Hematopoietic multipotent progenitor cell treated with erythropoietin and hydrocortisone succinate and interleukin-3 and kit ligand, for 6 days (in vitro differentiated cells): ENCODE data around the gene SPON1.
"Not testable (repeated sequence)": the region's sequence is repeated elsewhere in the genome, so short reads cannot be mapped to it uniquely, and the experiment has no call there.

Experiments
- DNase-seq: peaks from one replicate; pipeline ENCODE4 v3.0.0-alpha.2; 2015

The SPON1 gene

GRCh38 chr11:14252501-14252900, 290.0 kb downstream of the SPON1 start:
- DNase-seq, result not testable (repeated sequence)

DNA sequence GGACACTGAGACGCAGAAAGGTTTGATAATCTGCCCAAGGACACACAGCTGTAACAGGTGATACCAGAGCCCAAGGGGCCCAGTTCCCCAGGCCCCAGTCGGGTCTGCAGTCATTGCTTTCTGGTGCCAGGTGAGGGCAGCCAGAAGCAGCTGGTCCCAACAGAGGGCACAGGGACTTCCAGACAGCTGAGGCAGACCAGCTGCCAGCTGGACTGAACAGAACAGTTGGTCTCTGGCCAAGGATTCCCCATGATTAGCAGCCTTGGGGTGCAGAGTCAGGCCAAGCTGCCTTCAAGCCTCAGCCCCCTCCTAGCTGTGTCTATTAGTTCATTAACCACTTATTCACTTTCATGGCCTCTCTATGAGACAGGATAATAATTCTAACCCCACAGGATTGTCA, 290.9 kb downstream of the SPON1 start:
- no peak for DNase-seq

DNA sequence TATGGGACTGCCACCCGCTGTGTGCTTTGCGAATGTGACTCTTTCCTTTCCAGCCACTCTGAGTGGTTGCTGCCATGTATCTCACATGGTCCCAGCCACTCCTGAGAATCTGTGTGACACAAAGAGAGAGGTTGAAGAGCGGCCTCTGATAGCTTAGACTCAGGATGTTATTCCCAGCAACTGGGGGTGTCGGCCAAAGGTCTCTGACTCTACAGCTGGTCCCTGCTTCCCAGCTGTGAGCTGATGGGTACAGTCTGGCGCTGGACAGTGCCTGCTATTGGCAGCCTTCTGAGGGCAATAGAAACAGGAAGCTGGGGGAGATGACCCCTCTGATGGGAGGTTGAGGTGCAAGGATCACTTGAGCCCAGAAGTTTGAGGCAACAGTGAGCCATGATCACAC, 291.3 kb downstream of the SPON1 start:
- no peak for DNase-seq

- no peak for DNase-seq
Observed at GRCh38 chr11:14254533-14255237, 292.2 kb downstream of the SPON1 start.

- no peak for DNase-seq
Observed at GRCh38 chr11:14255238-14255534, 292.7 kb downstream of the SPON1 start.

GRCh38 chr11:14258221-14258935, 295.9 kb downstream of the SPON1 start:
- DNase-seq, result no peak

DNA sequence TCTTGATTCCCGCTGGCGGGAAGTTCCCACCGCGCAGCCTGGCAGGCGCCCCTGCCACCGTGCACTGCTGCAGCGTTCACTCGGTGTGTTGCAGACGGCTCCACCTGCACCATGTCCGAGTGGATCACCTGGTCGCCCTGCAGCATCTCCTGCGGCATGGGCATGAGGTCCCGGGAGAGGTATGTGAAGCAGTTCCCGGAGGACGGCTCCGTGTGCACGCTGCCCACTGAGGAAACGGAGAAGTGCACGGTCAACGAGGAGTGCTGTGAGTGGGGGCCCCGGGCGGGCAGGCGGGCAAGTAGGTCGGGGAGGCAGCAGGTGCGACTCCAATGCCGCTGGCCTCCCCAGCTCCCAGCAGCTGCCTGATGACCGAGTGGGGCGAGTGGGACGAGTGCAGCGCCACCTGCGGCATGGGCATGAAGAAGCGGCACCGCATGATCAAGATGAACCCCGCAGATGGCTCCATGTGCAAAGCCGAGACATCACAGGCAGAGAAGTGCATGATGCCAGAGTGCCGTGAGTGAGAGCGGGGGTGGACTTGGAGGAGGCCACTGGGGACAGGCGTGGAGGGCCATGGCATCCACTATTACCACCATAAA, 296.8 kb downstream of the SPON1 start:
- DNase-seq, result no peak

GRCh38 chr11:14259878-14260277, 297.4 kb downstream of the SPON1 start:
- DNase-seq, result no peak

DNA sequence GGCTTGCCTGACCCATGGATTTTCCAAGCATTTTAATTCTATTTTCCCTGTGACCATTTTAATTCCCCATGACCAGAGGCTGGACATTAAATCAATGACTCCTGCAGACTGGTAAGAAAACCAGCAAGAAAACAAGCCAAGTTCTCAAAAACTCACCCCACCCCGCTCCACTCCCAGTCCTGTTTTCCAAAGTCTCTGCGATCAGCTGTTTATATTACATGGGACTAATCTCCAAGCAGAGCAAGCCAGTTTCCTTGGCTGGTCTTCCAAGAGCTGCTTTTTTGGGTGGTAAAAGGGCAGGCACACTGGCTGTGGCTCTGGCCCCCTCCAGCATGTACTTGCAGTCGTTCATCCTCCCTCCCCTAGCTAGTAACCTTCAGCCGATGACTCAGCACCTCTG, 298.5 kb downstream of the SPON1 start:
- DNase-seq, result no peak

DNA sequence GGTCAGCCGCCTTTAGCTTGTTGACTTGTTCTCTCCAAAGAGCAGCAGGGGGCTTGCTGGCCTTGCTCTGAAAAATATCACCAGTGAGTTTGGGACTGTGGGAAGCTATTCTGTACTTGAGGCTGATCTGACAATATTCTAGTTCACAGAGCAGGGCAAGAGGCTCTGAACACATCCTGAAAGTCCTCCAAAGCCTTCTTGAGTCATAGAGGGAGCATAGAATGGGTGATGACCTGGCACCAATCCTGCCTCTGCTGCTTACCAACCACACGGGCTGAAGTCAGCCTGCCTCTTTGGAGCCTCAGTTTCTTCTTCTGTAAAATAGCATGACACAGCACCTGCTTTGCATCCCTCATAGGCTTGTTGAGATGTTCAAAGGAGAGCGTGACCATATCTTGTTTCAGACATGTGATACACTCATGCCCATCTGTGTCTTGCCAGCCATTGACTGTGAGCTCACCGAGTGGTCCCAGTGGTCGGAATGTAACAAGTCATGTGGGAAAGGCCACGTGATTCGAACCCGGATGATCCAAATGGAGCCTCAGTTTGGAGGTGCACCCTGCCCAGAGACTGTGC, 299.8 kb downstream of the SPON1 start:
- DNase-seq, result no peak

DNA sequence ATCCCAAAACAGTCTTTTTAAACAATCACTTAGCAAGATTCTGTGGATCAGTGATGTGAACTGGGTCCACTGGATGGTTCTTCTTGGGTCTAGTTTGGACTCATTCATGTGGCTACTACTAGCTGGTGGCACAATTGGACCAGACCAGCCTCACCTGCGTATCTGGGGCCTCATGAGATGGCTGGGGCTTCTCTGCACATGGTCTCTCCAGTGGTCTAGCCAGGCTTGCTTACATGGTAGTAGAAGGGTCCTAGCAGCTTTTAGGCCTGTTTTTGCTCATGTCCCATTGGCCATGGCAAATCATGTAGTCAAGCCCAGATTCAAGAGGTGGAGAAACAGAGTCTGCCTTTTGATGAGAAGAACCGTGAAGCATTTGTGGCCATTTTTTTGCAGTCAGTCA, 302.4 kb downstream of the SPON1 start:
- no peak for DNase-seq

GRCh38 chr11:14266622-14267021, 304.1 kb downstream of the SPON1 start:
- DNase-seq, result no peak

DNA sequence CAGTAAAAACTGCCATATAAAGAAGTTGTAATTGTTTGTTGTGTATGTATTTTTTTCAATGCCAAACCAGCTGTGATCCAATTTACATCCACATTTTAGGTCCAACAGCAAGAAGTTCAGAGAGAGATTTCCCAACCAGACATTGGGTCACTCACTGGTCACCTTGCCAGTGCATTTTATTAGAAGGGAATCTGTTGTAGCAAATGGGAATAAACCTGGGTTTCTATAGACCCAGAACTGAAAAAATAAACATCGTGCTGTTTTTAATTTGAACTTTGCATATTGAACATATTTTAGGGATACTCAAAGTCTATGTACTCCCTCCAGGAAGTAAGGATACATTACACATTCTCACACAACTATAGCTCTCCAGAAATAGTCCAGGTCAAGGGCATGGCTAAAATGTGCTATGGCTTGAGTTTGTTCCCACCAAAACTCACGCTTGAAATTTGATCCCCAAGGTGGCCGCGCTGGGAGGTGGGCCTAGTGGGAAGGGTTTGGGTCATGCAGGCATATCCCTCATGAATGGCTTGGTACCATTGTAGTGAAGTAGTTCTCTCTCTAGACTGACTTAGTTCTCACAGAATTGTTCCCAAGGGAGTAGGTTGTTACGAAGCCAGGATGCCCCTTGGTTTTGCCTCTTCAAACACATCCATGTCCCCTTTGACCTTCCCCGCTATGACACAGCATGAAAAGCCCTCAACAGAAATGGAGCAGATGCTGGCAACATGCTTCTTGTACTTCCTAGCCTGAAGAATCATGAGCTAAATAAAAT, 305.5 kb downstream of the SPON1 start:
- DNase-seq, result no peak

DNA sequence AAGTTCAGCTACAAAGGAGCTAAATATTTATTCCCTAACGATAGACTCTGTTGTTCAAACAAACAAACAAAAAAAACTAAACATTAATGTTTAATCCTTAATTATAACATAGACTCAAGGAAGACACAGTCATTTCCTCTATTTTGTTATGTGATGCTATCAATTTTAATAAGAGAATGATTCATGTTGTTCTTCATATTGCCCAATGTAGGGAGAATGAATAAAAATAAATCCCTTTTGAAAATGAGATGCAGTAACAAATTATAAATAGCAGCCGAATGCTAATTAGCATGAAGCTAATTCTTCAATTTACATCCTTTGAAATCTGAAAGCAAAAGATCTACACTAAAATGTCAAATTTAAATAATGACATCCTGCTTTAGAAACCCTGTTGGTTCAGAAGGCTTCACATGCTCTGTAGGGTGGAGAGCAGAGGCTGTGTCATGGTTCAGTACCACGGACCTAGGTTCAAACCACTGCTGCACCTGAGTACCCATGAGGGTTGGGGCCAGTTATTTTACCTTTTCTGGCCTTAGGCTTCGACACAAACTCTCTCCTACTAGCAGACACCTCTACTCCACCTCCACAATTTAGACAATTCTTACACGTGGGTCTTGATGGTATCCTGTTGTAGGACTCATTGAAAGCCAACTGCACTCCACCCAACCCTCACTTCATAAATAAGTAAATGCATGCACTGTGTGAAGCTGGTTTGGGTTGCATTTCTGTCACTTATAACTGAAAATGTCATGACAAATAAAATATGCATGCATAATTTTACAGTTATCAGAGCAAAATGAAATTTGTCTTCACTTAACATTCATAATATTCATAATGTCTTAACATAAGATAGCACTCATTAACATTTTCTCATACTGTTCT, 307.4 kb downstream of the SPON1 start:
- no peak for DNase-seq

- DNase-seq, result peak; percentile 60
Observed at GRCh38 chr11:14270690-14271542, 308.4 kb downstream of the SPON1 start.

DNA sequence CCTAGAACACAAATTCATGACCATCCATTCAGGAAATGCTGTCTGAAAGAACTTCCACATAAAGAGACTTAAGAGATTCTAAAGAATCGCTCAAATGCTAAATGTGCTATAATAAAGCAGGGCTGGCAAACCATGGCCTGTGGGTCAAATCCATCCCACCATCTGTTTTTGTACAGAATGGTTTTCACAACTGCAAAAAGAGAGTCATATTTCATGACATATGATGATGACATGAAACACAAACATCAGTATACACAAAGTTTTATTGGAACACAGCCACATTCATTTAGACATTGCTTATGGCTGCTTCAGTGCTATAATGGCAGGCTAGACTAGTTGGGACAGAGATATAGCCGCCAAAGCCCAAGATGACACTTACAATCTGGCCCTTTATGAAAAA, 311.4 kb downstream of the SPON1 start:
- DNase-seq, result no peak

GRCh38 chr11:14275076-14275475, 312.6 kb downstream of the SPON1 start:
- DNase-seq, result no peak

DNA sequence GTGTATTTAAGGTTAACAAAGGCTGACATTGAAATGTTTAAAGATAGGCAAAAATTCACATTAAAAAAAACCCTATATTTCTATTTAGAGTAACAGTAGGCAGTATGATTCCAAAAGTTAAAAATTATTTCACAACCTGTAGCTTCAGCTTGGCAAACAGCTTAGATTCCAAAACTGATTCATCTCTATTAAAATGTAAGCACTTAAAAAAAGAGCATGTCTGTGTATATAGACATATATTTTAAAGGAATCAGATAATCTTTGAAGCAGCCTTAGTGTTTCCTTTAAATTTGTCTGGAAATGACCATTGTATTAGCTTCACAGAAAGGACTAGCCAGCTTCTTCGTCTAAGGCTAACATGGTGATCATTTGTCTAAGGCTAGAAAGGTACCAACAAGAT, 316.3 kb downstream of the SPON1 start:
- DNase-seq, result not testable (repeated sequence)

GRCh38 chr11:14288189-14288935, 325.8 kb downstream of the SPON1 start:
- DNase-seq, result no peak

DNA sequence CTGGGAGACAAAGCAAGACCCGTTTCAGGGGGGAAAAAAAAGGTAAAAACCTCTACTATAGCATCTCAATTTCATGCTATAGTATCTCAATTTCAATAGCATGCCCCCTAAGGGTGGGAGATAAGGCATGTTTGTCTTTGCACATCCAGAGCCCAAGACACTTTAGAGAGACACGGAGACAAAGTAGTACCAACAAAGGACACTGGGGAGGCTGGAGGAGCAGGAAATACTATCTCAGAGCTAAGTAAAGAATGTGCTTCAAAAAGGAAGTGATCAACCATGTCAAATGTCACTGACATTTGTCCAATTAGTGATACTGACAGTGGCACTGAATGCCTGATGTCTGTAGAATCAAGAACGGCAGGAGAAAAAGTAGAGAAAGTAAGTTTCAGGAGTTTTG, 327.9 kb downstream of the SPON1 start:
- no peak for DNase-seq

DNA sequence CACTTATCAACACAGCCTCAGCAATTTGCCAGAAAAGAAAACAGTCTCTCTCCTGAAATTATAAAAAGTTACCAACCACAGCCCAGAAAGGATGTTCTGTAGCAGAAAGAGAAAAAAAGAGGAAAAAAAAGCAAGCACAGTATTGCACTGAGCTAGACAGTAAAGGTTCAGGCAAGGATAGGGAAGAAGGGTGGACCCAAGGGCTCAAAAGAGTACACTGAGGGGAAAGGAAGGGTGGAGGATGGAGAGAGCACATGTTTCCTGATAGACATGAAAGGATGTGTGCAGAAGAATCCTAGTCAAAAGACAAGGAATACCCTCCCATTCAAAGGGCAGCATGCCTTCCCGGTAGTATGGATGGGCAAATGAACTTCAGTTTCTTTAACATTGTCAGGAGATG, 337.4 kb downstream of the SPON1 start:
- DNase-seq, result no peak
